T-helper 1 cell treated with Interleukin-12 subunit alpha and Interleukin-12 subunit beta and Interleukin-4 antibody, amounts not matched to agents 30 ng/mL and 1 ng/mL, for 36 hours (primary cell): Measurements from ENCODE around the gene RAB44. TPM values are rescaled to one million over a fixed set of nuclear protein-coding genes. Genes with fewer than 3 reads are reported as not detected.

Source experiments
- intact Hi-C: fragments of 100-400 bp; cut with micrococcal nuclease; formaldehyde crosslinking; loops from one replicate; pipeline ENCODE4 v1.15.1; 2024
- total RNA-seq: library from RNA; stranded (reverse); gene quantifications from 2 replicates; pipeline ENCODE4 v1.2.3, GENCODE V29; 2022

RAB44 gene
- total RNA-seq, 1 donor from 2014 or later = 0.20 TPM

GRCh38 chr6:36762123-36762522 lies 64.5 kb downstream of the RAB44 start:
- intact Hi-C loops = no loop called here

- intact Hi-C loops = no loop called here
These were observed 67.6 kb downstream of the RAB44 start for GRCh38 chr6:36765190-36765589.

- intact Hi-C loops = loop anchor here (1.0 kb wide), 6 partner anchors 17 to 550 kb away; no protein-coding TSS in a partner anchor
These were observed 68.2 kb downstream of the RAB44 start for GRCh38 chr6:36765594-36766398.

GRCh38 chr6:36766399-36766945 lies 68.8 kb downstream of the RAB44 start:
- intact Hi-C loops = loop anchor here (1.0 kb wide), 6 partner anchors 16 to 549 kb away; no protein-coding TSS in a partner anchor

GRCh38 chr6:36769183-36769675 lies 71.6 kb downstream of the RAB44 start:
- intact Hi-C loops = no loop called here

GRCh38 chr6:36769676-36770499 lies 72.3 kb downstream of the RAB44 start:
- intact Hi-C loops = no loop called here

- intact Hi-C loops = no loop called here
These were observed 73.5 kb downstream of the RAB44 start for GRCh38 chr6:36771145-36771544.

GRCh38 chr6:36772397-36772796 lies 74.8 kb downstream of the RAB44 start:
- intact Hi-C loops = no loop called here

GRCh38 chr6:36774331-36774730 lies 76.7 kb downstream of the RAB44 start:
- intact Hi-C loops = no loop called here

- intact Hi-C loops = no loop called here
These were observed 78.5 kb downstream of the RAB44 start for GRCh38 chr6:36776167-36776566.

GRCh38 chr6:36777801-36778200 lies 80.2 kb downstream of the RAB44 start:
- intact Hi-C loops = no loop called here

- intact Hi-C loops = no loop called here
These were observed 81.6 kb downstream of the RAB44 start for GRCh38 chr6:36779227-36779626.

- intact Hi-C loops = no loop called here
These were observed 83.0 kb downstream of the RAB44 start for GRCh38 chr6:36780442-36781177.

GRCh38 chr6:36781669-36782068 lies 84.0 kb downstream of the RAB44 start:
- intact Hi-C loops = loop anchor here (1.0 kb wide), 4 partner anchors 15 to 237 kb away; no protein-coding TSS in a partner anchor

Other genes with a start within 250 kb of the RAB44 start
- 78.5 and 79.2 TPM in 2 replicates for gene STK38, start 150.3 kb upstream of the RAB44 start, total RNA-seq
- 393 and 412 TPM in 2 replicates for gene SRSF3, start 103.5 kb upstream of the RAB44 start, total RNA-seq
- gene CDKN1A, start 19.1 kb upstream of the RAB44 start, total RNA-seq = 250 and 260 TPM in 2 replicates
- 2.7 and 3.2 TPM in 2 replicates for gene CPNE5, start 141.6 kb downstream of the RAB44 start, total RNA-seq
- gene PPIL1, start 177.0 kb downstream of the RAB44 start, total RNA-seq = 34.7 and 36.3 TPM in 2 replicates
- gene C6orf89, start 188.1 kb downstream of the RAB44 start, total RNA-seq = 53.9 and 54.2 TPM in 2 replicates